ENCODE results near the gene KMT2B. TPM values are rescaled to one million over a fixed set of nuclear protein-coding genes. Genes with fewer than 3 reads are reported as not detected.
A peak's percentile ranks its signal among the peaks of the same experiment; 100 is the strongest.

The KMT2B gene
- total and polyA plus RNA-seq, 9 of the 15 experiments (the other 6 are each of a cell fraction or from before 2014, with no cell fraction given): 0.63 to 43.9 (median 8.1) TPM

GRCh38 chr19:35717665-35718344 is at the start of gene KMT2B (continued):
- TF ChIP-seq, protein P1, sequence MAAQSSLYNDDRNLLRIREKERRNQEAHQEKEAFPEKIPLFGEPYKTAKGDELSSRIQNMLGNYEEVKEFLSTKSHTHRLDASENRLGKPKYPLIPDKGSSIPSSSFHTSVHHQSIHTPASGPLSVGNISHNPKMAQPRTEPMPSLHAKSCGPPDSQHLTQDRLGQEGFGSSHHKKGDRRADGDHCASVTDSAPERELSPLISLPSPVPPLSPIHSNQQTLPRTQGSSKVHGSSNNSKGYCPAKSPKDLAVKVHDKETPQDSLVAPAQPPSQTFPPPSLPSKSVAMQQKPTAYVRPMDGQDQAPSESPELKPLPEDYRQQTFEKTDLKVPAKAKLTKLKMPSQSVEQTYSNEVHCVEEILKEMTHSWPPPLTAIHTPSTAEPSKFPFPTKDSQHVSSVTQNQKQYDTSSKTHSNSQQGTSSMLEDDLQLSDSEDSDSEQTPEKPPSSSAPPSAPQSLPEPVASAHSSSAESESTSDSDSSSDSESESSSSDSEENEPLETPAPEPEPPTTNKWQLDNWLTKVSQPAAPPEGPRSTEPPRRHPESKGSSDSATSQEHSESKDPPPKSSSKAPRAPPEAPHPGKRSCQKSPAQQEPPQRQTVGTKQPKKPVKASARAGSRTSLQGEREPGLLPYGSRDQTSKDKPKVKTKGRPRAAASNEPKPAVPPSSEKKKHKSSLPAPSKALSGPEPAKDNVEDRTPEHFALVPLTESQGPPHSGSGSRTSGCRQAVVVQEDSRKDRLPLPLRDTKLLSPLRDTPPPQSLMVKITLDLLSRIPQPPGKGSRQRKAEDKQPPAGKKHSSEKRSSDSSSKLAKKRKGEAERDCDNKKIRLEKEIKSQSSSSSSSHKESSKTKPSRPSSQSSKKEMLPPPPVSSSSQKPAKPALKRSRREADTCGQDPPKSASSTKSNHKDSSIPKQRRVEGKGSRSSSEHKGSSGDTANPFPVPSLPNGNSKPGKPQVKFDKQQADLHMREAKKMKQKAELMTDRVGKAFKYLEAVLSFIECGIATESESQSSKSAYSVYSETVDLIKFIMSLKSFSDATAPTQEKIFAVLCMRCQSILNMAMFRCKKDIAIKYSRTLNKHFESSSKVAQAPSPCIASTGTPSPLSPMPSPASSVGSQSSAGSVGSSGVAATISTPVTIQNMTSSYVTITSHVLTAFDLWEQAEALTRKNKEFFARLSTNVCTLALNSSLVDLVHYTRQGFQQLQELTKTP (IDR thresholded peaks at IDR 0.05; ENCODE audit: low read depth in 1 of 2, partially characterized antibody in 2 of 2): no peak
- TF ChIP-seq NCOA2 (IDR thresholded peaks at IDR 0.05; ENCODE audit: partially characterized antibody in 2 of 2) (no peak), GATA2 (CRISPR knock-in tag; IDR thresholded peaks at IDR 0.05) (no peak), ETV6 (IDR thresholded peaks at IDR 0.05; ENCODE audit: borderline replicate concordance in 1 of 2, low read depth in 2 of 2, low read length in 1 of 2) (no peak), ETV6 (CRISPR knock-in tag; IDR thresholded peaks at IDR 0.05; ENCODE audit: borderline replicate concordance) (no peak), PTBP1 (IDR thresholded peaks at IDR 0.05; ENCODE audit: low read depth, low read length) (no peak), CREB1 (IDR thresholded peaks at IDR 0.05) (peak; percentile 90), CREB1 (CRISPR knock-in tag; IDR thresholded peaks at IDR 0.05) (peak; percentile 79), ZNF398 (CRISPR knock-in tag; IDR thresholded peaks at IDR 0.05) (no peak), NR2C2 (CRISPR knock-in tag; IDR thresholded peaks at IDR 0.05) (no peak), NR2C2 (tag; IDR thresholded peaks at IDR 0.05) (peak; percentile 92), KLF1 (tag; IDR thresholded peaks at IDR 0.05) (no peak), ZNF586 (CRISPR knock-in tag; conservative IDR thresholded peaks at IDR 0.05) (no peak), MEF2A (IDR thresholded peaks at IDR 0.05; ENCODE audit: control insufficient read depth, low read depth, low read length) (no peak), CEBPB (tag; IDR thresholded peaks at IDR 0.05) (no peak), BCLAF1 (IDR thresholded peaks at IDR 0.05; ENCODE audit: borderline replicate concordance in 1 of 2, control insufficient read depth in 1 of 2, low read depth in 2 of 2, low read length in 1 of 2) (0 out of 4 replicates have a peak, but pooled peaks of 1 of the 2 experiments have one; percentile 10)
- TF ChIP-seq, protein P2, sequence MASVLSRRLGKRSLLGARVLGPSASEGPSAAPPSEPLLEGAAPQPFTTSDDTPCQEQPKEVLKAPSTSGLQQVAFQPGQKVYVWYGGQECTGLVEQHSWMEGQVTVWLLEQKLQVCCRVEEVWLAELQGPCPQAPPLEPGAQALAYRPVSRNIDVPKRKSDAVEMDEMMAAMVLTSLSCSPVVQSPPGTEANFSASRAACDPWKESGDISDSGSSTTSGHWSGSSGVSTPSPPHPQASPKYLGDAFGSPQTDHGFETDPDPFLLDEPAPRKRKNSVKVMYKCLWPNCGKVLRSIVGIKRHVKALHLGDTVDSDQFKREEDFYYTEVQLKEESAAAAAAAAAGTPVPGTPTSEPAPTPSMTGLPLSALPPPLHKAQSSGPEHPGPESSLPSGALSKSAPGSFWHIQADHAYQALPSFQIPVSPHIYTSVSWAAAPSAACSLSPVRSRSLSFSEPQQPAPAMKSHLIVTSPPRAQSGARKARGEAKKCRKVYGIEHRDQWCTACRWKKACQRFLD (CRISPR knock-in tag; IDR thresholded peaks at IDR 0.05): peak; percentile 72; the same call in 1 of the 2 replicates

All from K562 (cell line).